Colonic mucosa (tissue), 4 donors: ENCODE measurements around the gene MCHR1. TPM values are rescaled to one million over a fixed set of nuclear protein-coding genes. Genes with fewer than 3 reads are reported as not detected.

Experiments used
- DNase-seq: peaks from one replicate; pipeline ENCODE4 v3.0.0-alpha.2; 2020
- H3K27ac ChIP-seq: fragments of 200-600 bp; one replicate; pipeline ENCODE4 v1.8.0; 2021
- H3K27me3 ChIP-seq: fragments of 200-600 bp; one replicate; pipeline ENCODE4 v1.8.0; 2021
- H3K36me3 ChIP-seq: fragments of 200-600 bp; one replicate; pipeline ENCODE4 v1.8.0; 2021
- H3K4me1 ChIP-seq: fragments of 200-600 bp; one replicate; pipeline ENCODE4 v1.8.0; 2021; ENCODE audit warnings: mild to moderate bottlenecking
- H3K4me3 ChIP-seq: fragments of 200-600 bp; one replicate; pipeline ENCODE4 v1.8.0; 2021
- H3K9ac ChIP-seq, 2 donors: one replicate each; pipeline ENCODE4 v1.7.0; 2013; ENCODE audit warnings: control low read depth in 2 of 2, low read depth in 2 of 2, low read length in 2 of 2
- H3K9me3 ChIP-seq: fragments of 200-600 bp; one replicate; pipeline ENCODE4 v1.8.0; 2021
- intact Hi-C: fragments of 100-400 bp; cut with DNase I; formaldehyde crosslinking; loops from one replicate; pipeline ENCODE4 v1.14.1; 2022
- total RNA-seq, 2 donors: library from RNA; stranded (reverse); fragmentation: NEBNext Ultra II Directional in 1 of 2; extraction: Animal tissue kit (Norgen Biotek cat#: 25700) in 1 of 2; gene quantifications; one replicate each; pipeline ENCODE4 v1.2.1, GENCODE V29; 2021
- TF ChIP-seq, protein P1 (sequence below): fragments of 200-600 bp; IDR thresholded peaks from one replicate; pipeline ENCODE4 v1.8.0; 2022; ENCODE audit warnings: antibody characterized with exemption, mild to moderate bottlenecking
- donor health status: healthy.
- donor health status: DM: no; HTN: no; CAD: no.
- donor health status: DM: no; HTN: no; CAD: no.

MCHR1 gene
- total RNA-seq, 2 donors from 2014 or later = 0.16 TPM; not detected in 1

GRCh38 chr22:40638261-40638660 lies 41.0 kb upstream of the MCHR1 start:
- Histone ChIP-seq H3K36me3 (no peaks in the 10 kb centered on the region), H3K9ac (no peak overlapping the region), H3K4me1 (peaks cover 3% of the 10 kb centered on the region), H3K4me3 (no peak overlapping the region), H3K27ac (no peak overlapping the region), H3K27me3 (no peaks in the 10 kb centered on the region), H3K9me3 (no peaks in the 10 kb centered on the region)
- no peak for DNase-seq
- TF ChIP-seq, protein P1, sequence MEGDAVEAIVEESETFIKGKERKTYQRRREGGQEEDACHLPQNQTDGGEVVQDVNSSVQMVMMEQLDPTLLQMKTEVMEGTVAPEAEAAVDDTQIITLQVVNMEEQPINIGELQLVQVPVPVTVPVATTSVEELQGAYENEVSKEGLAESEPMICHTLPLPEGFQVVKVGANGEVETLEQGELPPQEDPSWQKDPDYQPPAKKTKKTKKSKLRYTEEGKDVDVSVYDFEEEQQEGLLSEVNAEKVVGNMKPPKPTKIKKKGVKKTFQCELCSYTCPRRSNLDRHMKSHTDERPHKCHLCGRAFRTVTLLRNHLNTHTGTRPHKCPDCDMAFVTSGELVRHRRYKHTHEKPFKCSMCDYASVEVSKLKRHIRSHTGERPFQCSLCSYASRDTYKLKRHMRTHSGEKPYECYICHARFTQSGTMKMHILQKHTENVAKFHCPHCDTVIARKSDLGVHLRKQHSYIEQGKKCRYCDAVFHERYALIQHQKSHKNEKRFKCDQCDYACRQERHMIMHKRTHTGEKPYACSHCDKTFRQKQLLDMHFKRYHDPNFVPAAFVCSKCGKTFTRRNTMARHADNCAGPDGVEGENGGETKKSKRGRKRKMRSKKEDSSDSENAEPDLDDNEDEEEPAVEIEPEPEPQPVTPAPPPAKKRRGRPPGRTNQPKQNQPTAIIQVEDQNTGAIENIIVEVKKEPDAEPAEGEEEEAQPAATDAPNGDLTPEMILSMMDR = no peak
- intact Hi-C loops = no loop called here

GRCh38 chr22:40641269-40641668 lies 38.0 kb upstream of the MCHR1 start:
- H3K27me3 ChIP-seq = no peaks in the 10 kb centered on the region
- no peak for DNase-seq
- no peak overlapping the region for H3K27ac ChIP-seq
- H3K9me3 ChIP-seq = no peaks in the 10 kb centered on the region
- no peaks in the 10 kb centered on the region for H3K36me3 ChIP-seq
- intact Hi-C loops = no loop called here
- no peak overlapping the region for H3K9ac ChIP-seq
- no peak overlapping the region for H3K4me3 ChIP-seq
- no peaks in the 10 kb centered on the region for H3K4me1 ChIP-seq
- TF ChIP-seq, protein P1 = no peak

- Histone ChIP-seq H3K27me3 (no peaks in the 10 kb centered on the region), H3K9me3 (no peaks in the 10 kb centered on the region), H3K4me3 (no peak overlapping the region), H3K4me1 (no peaks in the 10 kb centered on the region), H3K27ac (no peak overlapping the region), H3K9ac (no peak overlapping the region), H3K36me3 (no peaks in the 10 kb centered on the region)
- intact Hi-C loops = no loop called here
- TF ChIP-seq, protein P1 = no peak
- no peak for DNase-seq
Measured at GRCh38 chr22:40642316-40642715, 37.0 kb upstream of the MCHR1 start.

GRCh38 chr22:40645579-40646197 lies 33.6 kb upstream of the MCHR1 start:
- no peak for DNase-seq
- Histone ChIP-seq H3K4me1 (no peaks in the 10 kb centered on the region), H3K4me3 (no peak overlapping the region), H3K9me3 (no peaks in the 10 kb centered on the region), H3K27ac (peak overlapping the region; percentile 34), H3K36me3 (no peaks in the 10 kb centered on the region), H3K9ac (peak overlapping the region in 1 of 2 donors; percentile 1), H3K27me3 (no peaks in the 10 kb centered on the region)
- TF ChIP-seq, protein P1 = no peak
- intact Hi-C loops = loop anchor here (5.0 kb wide), 1 partner anchor 118 kb away; no protein-coding TSS in a partner anchor

DNA sequence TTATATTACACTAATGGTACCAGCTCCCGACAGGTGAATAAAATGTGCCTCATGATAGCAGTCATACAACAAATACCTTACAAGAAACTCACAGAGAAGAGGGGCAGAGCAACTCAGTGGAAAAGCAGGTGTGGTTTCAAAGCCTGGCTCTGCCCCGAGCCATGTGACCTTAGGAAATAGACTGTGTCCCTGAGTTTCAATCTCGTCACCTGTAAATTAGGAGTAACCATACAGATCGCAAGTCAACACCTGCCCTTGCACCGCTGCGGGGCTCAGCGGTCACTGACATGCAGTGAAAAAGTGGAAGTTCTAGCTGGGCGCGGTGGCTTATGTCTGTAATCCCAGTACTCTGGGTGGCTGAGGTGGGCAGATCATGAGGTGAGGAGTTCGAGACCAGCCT lies 30.9 kb upstream of the MCHR1 start:
- intact Hi-C loops = loop anchor here (2.0 to 5.0 kb wide), 2 partner anchors 121 to 212 kb away; no protein-coding TSS in a partner anchor
- Histone ChIP-seq H3K4me1 (no peaks in the 10 kb centered on the region), H3K9me3 (no peaks in the 10 kb centered on the region), H3K27me3 (no peaks in the 10 kb centered on the region), H3K27ac (no peak overlapping the region), H3K4me3 (no peak overlapping the region), H3K36me3 (no peaks in the 10 kb centered on the region), H3K9ac (no peak overlapping the region)
- TF ChIP-seq, protein P1 = no peak
- no peak for DNase-seq
